NCI-H774 (cell line): Measurements from ENCODE around the gene KIF2C.
"Not testable (repeated sequence)": the region's sequence is repeated elsewhere in the genome, so short reads cannot be mapped to it uniquely, and the experiment has no call there.

ENCODE experiments used
- DNase-seq: peaks from one replicate; lab custom pipeline; 2025; lab: John Stamatoyannopoulos, UW

KIF2C gene

DNA sequence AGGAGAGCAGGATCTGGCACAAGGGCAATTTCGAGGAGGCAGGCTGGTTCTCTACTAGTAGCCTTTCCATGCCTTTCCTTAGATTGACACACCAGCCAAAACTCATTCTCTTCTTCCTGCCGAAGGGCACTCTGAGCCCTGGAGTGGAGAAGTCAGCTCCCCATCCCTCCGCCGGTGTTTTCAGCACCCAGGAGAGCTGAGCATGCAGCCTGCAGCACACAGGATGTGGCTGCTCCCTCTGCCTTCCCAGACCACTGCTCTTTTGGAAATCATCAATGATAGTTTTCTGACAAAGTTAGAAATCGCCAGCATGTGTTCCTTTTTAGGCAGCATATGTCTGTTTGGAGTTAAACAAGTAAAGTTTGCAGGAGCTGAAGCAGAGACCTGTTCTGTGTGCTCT lies 20.3 kb upstream of the KIF2C start:
- no peak for DNase-seq

DNA sequence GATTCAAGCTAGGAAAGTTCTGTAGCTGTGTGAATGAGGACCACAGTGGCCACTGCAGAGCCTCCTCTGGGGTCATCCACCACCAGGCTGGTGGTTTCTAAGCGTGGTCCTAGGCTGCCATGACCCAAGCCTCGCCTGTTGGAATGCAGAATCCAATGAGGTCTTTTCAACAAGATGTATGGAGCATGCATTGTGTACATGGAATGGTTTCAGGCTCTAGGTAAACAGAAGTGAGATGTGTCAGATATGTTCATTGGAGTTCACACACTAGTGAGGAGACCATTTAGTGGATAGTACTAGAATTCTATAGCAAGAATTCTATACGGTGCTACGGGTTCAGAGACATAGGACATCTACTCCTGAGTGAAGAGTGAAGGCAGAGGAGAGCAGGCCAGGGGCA lies 19.4 kb upstream of the KIF2C start:
- DNase-seq: no peak

DNA sequence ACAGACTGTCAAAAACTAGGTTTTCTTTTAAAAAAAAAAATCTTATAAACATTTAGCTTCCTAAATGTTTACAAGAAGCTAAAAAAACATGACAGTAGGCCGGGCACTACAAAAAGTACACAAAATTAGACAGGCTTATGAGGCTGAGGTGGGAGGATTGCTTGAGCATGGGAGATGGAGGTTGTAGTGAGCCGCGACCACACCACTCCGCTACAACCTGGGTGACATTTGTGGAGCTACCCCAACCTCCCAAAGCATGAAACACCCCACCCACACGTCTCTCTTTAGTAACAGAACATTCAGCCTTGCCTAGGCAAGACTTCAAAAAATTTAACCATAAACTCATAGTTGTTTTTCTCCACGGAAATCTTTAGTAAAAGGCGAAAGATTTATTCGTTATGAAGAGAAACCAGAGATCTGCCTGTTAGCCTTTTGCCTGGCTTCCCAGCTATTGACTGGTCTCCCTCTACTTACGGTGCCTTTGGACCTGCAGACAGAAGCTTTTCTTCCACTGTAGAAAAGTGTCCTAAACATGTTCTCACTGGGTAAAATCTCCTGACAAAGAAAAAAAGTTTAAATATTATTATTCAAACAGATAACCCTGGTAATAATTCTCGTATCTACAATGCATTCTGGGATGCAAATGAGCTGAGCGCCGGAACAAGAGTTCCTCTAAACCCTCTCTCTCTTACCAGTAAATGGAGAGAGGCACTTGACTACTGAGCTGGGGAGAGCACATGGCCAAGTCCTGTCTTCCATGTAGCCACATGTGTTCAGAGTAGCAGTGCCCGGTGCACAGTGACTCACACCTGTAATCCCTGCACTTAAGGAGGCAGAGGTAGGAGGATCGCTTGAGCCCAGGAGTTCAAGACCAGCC lies 17.9 kb upstream of the KIF2C start:
- peak; percentile 95 for DNase-seq

DNA sequence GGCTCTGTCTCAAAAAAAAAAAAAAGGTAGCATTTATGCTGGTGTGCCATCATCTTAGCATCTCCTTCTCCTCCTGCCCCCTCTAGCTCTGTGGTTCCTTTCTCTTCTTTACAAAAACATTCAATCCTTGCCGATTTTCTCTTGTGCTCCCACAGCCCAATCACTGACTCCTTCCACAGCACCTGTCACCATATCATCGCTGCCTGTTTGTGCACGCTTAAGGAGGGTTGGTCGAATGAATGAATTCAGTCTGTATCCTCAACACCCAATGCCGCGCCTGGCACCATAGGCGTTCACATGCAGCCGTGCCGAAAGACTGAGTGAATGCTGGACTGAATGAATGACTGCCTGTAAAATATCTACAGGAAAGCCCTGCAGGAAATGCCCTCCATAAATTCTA lies 16.6 kb upstream of the KIF2C start:
- no peak for DNase-seq

DNA sequence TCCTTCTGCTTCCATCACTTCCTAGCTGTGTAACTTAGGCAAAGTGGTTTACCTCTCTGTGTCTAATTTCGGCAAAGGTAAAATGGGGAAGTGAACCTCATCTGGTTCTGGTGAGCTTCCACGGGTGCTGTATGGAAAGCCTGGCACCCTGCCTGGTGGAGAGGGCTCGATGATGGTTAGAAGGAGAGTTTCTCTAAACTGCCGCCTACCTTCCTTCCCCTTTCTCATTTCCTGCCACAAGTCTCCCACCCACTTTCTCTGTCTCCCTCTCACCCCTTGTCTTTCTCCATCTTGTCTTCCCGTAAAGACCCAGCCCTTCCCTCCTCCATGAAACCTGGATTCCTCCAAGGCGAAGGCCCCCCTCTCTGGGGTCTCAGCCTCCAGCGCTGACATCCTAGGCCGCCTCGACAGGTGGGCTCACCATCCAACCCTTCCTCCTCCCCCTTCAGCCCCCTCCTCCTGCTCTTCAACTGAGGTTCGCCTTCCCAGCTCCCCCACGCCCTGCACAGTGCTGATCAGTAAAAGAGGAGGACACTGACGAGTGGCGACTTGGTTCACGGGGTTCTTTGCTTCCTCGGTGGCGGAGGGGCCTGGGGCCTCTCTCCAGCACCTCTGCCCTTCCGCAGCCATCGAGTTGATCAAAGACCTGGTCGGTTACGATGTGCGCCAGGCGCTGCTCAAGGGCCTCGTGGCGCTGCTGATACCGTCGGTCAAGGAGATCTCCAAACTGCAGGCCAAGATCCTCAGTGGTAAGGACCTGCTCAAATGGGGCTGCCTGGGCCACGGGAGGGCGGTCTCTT lies 15.9 kb upstream of the KIF2C start:
- DNase-seq: no peak

DNA sequence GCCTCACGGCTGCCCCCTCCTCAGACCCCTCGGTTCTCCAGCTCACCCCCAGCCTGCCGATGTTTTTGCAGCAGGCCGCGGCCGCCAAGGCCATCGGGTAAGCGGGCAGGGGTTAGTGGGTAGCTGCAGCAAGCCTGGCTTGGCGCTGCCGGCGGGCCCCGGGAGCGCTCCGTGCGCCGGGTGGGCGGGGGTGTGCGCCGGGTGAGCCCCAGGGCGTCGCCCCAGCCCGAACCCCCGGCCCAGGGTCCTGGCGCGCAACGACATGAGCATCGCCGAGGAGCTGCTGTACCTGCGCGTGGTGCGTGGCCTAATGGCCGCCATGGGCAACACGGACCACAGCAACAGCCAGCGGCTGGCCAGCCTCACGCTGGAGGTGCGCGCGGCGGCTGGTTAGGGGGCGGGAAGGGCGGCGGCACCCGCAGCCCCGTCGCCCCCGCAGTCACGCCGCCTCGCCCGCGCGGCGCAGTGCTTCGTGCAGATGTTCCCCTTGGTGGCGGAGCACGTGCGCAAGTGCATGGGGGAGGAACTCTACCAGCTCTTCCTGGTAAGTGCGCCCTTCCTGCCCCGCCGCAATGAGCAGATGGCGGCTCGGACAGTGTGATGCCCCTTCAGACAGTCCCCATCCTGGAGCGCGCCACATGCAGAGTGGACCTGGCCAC lies 15.2 kb upstream of the KIF2C start:
- no peak for DNase-seq

DNA sequence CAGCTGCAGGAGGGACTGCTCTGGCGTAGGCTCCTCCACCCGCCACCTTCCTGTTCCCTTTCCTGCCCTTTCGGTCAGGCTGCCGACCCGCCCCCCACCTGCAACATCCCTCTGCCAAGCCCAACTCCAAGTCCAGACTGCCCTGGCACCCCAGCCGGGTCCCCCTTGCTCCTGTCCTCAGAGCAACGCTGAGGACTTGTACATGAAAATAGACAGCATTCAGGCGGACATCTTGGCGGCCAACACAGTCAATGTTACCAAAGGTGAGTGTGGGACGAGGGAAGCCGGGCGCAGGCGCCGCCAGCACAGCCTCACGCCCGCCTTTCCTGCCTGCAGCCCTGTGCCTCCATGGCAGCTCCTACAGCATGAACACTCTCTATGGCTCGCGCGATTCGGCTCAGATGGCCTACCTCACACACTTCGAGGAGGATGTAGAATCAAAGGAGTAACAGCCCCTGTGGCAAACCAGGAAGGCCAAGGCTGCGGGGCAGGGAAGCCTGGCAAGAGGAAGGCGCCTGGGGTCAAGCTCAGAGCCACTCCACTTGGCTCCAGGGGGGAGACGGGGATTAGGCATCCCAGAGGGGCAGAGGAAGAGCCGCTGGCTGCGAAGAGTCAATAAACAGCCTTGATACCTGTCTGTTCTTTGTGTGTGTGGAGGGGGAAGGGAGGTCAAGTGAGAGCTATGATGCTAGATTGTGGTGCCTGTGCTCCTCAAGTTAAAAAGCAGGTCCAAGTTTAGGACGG lies 14.5 kb upstream of the KIF2C start:
- DNase-seq: no peak

DNA sequence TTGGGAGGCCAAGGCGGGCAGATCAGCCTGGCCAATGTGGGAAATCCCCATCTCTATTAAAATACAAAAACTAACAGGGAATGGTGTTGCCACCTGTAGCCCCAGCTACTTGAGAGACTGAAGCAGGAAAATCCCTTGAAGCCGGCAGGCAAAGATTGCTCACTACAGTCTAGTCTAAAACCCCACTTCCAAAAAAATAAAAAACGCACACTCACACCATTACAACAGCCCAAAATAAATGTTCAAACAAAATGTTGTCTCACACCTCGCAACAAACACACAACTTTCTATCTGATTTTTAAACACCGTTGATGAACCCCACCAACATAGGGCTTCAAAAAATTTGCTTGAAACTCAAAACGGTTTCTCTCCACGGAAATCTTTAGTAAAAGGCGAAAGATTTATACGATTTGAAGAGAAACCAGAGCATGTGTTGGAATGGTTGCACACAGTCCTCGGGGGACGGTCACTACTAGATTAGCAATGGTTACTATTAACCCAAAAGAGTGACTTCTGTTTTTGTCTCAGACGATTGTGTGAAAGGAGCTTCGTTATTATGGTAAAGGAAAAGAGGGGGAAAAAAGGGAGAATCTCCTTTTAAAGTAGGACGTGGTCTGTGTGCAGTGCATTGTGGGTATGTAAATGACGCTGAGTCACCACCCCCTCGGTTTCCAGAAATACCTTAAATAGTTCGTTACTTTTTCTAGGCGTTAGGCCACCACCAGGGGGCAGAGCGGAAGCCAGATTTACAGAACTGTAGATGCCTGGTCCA lies 8.7 kb upstream of the KIF2C start, which contains the start of gene RNU5D-1:
TSS of gene RNU5D-1 (minus strand) at position 430 of the 772 bp plus-strand sequence.
- peak; percentile 98 for DNase-seq

DNA sequence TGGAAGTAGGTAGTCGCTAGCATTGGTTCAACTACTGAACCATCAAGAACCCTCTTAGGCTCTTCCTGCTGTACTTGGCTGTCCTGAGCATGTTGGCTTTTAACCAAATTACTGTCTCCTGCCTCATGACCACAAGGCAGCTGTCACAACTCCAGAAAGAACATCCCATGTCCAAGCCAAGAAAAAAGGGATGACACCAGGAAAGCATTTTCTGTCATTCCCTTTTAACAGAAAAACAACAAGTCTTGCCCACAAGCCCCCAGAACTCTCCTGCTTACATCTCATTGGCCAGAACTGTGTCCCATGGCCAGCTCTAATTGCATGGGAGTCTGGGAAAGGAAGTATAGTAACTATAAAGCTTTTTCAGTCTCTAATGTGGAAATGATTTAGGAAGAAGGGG lies 6.3 kb upstream of the KIF2C start:
- no peak for DNase-seq

DNA sequence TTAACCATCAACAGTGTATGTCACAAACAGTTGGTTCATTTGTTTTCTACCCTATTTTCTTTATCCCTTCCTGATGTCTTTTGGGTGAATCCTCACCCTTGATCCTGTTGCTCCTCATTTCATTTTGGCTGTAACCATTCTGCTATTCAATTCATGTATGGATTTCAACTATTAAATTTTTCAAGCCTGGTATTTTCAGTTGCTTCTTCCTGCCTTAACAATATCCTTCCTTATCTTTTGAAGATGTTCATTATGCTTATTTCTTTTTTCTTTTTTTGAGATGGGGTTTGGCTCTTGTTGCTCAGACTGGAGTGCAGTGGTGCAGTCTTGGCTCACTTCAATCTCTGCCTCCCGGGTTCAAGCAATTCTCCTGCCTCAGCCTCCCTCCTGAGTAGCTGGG lies 5.9 kb upstream of the KIF2C start:
- no peak for DNase-seq

DNA sequence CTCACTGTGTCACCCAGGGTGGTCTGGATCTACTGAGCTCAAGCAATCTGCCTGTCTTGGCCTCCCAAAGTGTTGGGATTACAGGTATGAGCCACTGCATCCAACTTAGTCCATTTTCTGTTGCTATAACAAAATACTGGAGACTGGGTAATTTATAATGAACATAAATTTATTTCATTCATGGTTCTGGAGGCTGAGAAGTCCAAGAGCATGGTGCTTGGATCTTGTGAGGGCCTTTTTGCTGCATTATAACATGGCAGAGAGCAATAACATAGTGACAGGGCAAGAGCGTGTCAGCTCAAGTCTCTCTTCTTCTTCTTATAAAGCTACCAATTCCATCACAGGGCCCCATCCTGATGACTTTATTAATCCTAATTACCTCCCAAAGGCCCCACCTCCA lies 3.6 kb upstream of the KIF2C start:
- DNase-seq: no peak

DNA sequence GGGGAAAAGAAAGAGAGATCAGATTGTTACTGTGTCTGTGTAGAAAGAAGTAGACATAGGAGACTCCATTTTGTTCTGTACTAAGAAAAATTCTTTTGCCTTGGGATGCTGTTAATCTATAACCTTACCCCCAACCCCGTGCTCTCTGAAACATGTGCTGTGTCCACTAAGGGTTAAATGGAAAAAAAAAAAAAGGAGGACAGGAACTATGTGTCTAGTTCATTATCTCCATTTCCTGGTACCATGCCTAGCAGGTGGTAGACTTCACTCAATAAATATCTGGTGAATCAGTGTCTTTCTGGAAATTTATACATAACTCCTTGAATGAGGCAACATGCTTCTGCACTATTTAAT lies 707 bp upstream of the KIF2C start:
- not testable (repeated sequence) for DNase-seq

DNA sequence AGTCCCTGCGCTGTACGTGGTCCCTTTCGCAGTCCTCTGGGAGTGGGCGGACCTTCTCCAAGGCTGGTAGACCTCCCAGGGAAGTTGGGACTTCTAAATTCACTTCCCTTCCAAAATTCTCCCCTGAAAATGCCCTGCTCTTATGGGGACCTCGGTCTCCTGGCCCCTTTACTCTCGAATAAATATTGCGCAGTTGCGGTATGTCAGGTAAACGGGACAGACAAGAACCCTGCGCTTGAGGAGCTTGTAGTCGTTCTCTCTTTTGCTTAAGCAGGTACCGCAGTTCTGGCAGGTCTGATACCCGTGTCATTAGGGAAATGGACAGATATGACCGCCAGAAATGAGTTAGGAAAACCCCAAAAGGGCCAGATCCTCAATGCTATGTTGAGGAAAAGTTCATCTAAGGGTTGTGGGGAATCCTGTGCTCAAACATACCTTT lies 561 bp downstream of the KIF2C start:
- DNase-seq: no peak

DNA sequence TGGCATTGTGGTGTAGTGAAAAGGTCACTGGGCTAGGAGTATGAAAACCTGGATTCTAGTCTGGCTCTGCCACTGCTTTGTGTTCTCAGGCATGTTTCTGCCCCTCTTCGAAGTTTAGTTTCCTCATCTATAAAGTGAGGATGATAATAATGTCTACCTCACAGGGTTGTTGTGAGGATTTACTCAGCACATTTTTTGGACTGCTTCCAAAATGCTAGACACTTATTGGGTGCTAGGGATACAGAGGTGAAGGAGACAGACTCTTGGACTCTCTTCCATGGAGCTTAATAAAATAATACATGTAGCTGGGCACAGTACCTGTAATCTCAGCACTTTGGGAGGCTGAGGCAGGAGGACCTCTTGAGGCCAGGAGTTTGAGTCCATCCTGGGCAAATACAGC lies 3.6 kb downstream of the KIF2C start:
- DNase-seq: no peak

DNA sequence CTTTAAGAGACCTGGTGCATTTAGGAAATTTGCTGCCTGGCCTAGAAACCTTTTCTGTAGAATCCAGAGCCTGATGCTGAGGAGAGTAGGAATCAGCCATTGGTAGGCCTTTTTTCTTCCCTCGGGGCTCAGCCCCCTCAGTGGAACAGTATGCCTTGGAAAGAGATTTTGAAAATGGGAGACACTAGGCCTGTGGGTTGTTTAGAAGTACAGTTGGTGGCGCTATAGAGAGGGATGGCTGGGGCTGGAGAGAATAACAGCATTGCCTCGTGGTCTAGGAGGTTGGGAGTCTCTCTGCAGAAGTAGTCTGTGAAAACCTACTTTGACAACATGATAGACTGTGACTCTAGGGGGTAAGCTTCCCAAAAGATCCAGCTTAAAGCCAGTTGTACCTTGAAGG lies 8.2 kb downstream of the KIF2C start:
- no peak for DNase-seq

DNA sequence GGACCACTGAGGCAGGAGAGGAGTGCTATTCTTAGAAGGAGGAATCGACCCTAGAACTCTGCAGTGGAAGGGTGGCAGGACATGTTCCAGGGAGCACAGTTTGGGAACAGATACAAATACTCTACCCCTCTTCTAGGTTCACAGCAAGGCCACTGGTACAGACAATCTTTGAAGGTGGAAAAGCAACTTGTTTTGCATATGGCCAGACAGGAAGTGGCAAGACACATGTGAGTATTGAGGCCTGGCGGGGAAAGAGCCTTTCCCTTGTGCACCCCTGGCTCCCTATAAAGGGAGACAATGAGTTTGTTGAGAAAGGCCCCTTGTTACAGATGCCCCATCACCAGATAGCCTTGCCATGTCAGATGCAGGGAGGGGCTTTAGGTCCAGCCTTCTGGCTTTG lies 17.8 kb downstream of the KIF2C start:
- no peak for DNase-seq

DNA sequence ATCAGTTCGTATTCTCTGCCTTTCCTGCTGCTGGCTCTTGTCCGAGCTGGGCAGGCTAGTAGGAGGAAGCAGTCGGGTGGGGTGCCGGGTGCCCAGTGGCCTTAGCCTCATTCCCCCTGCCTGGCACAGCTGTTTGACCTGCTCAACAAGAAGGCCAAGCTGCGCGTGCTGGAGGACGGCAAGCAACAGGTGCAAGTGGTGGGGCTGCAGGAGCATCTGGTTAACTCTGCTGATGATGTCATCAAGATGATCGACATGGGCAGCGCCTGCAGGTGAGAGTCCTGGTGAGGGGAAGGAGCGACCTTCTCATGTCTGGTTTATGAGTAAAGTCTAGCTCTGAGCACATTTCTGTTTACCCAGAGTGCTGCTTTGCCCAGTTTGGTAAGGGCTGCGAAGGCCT lies 19.4 kb downstream of the KIF2C start:
- no peak for DNase-seq

DNA sequence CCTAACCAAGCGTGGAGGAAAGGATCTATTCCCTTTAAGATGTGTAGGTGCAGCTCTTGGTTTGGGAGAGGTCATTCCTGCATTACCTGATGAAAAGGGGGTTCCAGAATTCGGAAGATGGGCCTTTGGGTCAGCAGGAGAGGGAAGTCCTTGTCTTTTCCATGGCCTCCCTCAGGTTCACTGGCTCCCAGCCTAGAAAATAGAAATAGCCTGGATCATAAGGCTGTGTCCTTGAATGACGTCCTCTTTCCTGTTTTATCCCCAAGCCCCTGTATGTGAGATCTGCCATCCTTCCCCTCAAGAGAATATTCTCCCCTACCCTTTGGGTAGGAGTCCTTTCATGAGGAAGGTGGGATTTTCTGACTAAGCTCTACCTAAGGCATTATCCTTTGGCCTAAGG lies 21.2 kb downstream of the KIF2C start:
- DNase-seq: no peak

DNA sequence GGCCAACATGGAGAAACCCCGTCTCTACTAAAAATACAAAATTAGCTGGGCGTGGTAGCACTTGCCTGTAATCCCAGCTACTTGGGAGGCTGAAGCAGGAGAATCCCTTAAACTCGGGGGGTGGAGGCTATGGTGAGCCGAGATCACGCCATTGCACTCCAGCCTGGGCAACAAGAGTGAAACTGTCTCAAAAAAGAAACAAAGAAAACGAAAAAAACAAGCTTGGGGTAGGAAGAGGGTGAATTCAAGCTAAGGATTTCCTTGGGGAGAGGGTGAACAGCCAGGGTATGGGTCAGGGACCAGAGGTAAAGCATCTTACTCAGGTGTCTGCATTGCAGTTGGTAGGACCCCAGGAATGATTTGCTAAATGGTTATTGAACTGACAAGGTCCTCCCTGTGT lies 26.8 kb downstream of the KIF2C start:
- not testable (repeated sequence) for DNase-seq

DNA sequence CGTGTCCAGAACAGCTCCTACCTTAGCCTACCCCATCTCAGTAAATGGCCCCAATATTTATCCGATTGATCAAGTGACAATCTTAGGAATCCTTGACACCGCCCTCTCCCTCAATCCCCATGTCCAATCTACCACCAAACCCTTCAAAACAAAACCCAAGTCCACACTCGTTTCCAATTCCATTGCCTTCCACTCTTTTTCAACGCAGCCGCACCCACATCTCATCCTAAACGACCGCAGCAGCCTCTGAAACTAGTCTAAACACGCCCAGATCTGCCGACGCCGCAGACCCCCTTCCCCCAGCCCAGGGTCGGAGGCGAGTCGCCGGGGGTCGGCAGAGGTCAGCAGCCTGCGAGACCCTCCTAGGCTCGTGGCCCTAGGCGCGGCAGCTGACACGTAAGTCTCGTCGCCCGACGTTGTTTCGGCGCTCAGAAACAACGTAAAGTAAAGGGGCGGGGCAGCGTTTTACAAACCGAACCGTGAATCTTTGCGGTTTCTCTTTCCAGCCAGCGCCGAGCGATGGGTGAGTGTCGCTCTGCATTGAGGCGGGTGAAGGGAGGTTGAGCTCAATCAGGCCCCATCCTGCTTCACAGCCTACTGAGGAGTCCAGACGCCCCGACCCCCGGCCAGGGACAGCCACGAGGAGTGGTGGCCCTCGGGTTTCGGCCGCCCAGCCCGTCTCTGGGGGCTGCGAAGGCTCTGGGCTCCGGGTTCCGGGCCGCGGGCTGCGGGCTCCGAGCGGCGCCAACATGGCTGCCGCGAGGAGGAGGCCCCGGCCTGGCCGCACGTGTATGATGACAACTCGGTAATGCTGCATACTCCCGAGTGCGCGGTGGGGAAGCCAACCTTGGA lies 35.7 kb downstream of the KIF2C start, which contains the start of gene RPS8:
TSS of gene RPS8 (plus strand) at position 463 of the 852 bp plus-strand sequence. CDS start at position 520, 57 bp downstream.
- DNase-seq: peak; percentile 99
